ENCODE data around the gene FRMD4B. TPM values are rescaled to one million over a fixed set of nuclear protein-coding genes. Genes with fewer than 3 reads are reported as not detected.

The FRMD4B gene
- total RNA-seq, 1 experiment from 2014 or later: 0.90 TPM

DNA sequence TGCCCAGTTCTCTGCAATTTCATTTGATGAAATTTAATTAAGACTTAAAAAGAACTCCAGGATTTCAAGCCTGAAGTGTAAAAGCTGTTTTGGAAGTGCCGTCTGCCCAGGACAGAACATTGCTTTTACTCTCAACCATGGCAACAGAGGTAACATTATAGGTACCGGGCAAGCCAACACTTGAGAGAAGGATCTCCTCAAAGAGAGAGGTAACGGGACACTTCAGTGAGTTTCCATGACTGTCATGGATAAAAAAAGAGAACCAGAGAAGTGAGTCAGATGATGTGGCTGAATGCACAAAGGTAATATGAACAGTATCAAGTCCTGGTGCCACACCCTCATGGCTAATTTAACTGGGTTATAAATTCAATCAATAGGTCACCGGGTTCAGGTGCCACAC, 133.3 kb downstream of the FRMD4B start:
- CTCF ChIA-PET: no interaction called here
- no peaks in the 10 kb centered on the region for H3K9me3 ChIP-seq (ENCODE audit: control insufficient read depth, insufficient read depth, low read depth, low read length)
- H3K4me3 ChIP-seq (ENCODE audit: low read depth in 2 of 2, low read length in 2 of 2): no peak overlapping the region
- ATAC-seq: no peak
- TF ChIP-seq TCF7L2 (IDR thresholded peaks at IDR 0.05; ENCODE audit: low read depth, low read length) (no peak), CTCF (IDR thresholded peaks at IDR 0.05) (no peak), SIN3A (IDR thresholded peaks at IDR 0.05; ENCODE audit: borderline replicate concordance, insufficient read depth, low read depth, low read length) (no peak), POLR2AphosphoS5 (IDR thresholded peaks at IDR 0.05; ENCODE audit: low read depth, low read length) (no peak), REST (IDR thresholded peaks at IDR 0.05; ENCODE audit: insufficient read depth in 1 of 2, low read depth in 2 of 2, low read length in 1 of 2) (no peak)
- no TSS peak for BruUV-seq (replicated peaks)
- H3K36me3 ChIP-seq (ENCODE audit: control insufficient read depth, insufficient read depth, low read length): no peaks in the 10 kb centered on the region
- H3K4me1 ChIP-seq (ENCODE audit: control insufficient read depth, insufficient read depth, low read length): no peaks in the 10 kb centered on the region
- no peaks in the 10 kb centered on the region; the same call in none of the 2 replicates for H3K27me3 ChIP-seq (ENCODE audit: control insufficient read depth, insufficient read depth, low read length)
- intact Hi-C loops (cut with micrococcal nuclease; ENCODE audit: unreplicated experiment) (no loop called here), in situ Hi-C loops (cut with HindIII; ENCODE audit: low pct_unique_long_range_greater_than_20kb, low sequenced_read_pairs) (no loop called here)
- no peak overlapping the region for H3K27ac ChIP-seq (ENCODE audit: low read length)
- POLR2A ChIA-PET: no interaction called here
- no peak for DNase-seq (ENCODE audit: low read depth, low spot score)

GRCh38 chr3:69252141-69252540, 133.7 kb downstream of the FRMD4B start:
- ATAC-seq (no peak), DNase-seq (ENCODE audit: low read depth, low spot score) (no peak)
- intact Hi-C loops (cut with micrococcal nuclease; ENCODE audit: unreplicated experiment): no loop called here
- POLR2A ChIA-PET: no interaction called here
- Histone ChIP-seq H3K27me3 (ENCODE audit: control insufficient read depth, insufficient read depth, low read length) (no peaks in the 10 kb centered on the region; the same call in none of the 2 replicates), H3K36me3 (ENCODE audit: control insufficient read depth, insufficient read depth, low read length) (no peaks in the 10 kb centered on the region), H3K9me3 (ENCODE audit: control insufficient read depth, insufficient read depth, low read depth, low read length) (no peaks in the 10 kb centered on the region), H3K4me1 (ENCODE audit: control insufficient read depth, insufficient read depth, low read length) (no peaks in the 10 kb centered on the region), H3K27ac (ENCODE audit: low read length) (no peak overlapping the region), H3K4me3 (ENCODE audit: low read depth in 2 of 2, low read length in 2 of 2) (no peak overlapping the region)
- no peak for TF ChIP-seq TCF7L2 (IDR thresholded peaks at IDR 0.05; ENCODE audit: low read depth, low read length)
- no peak for TF ChIP-seq SIN3A (IDR thresholded peaks at IDR 0.05; ENCODE audit: borderline replicate concordance, insufficient read depth, low read depth, low read length)
- TF ChIP-seq REST (IDR thresholded peaks at IDR 0.05; ENCODE audit: insufficient read depth in 1 of 2, low read depth in 2 of 2, low read length in 1 of 2): no peak
- no peak for TF ChIP-seq CTCF (IDR thresholded peaks at IDR 0.05)
- no peak for TF ChIP-seq POLR2AphosphoS5 (IDR thresholded peaks at IDR 0.05; ENCODE audit: low read depth, low read length)
- in situ Hi-C loops (cut with HindIII; ENCODE audit: low pct_unique_long_range_greater_than_20kb, low sequenced_read_pairs): no loop called here
- no TSS peak for BruUV-seq (replicated peaks)
- CTCF ChIA-PET: no interaction called here
